ENCODE results near the gene TCF25.
"Not testable (repeated sequence)": the region's sequence is repeated elsewhere in the genome, so short reads cannot be mapped to it uniquely, and the experiment has no call there.

The TCF25 gene

DNA sequence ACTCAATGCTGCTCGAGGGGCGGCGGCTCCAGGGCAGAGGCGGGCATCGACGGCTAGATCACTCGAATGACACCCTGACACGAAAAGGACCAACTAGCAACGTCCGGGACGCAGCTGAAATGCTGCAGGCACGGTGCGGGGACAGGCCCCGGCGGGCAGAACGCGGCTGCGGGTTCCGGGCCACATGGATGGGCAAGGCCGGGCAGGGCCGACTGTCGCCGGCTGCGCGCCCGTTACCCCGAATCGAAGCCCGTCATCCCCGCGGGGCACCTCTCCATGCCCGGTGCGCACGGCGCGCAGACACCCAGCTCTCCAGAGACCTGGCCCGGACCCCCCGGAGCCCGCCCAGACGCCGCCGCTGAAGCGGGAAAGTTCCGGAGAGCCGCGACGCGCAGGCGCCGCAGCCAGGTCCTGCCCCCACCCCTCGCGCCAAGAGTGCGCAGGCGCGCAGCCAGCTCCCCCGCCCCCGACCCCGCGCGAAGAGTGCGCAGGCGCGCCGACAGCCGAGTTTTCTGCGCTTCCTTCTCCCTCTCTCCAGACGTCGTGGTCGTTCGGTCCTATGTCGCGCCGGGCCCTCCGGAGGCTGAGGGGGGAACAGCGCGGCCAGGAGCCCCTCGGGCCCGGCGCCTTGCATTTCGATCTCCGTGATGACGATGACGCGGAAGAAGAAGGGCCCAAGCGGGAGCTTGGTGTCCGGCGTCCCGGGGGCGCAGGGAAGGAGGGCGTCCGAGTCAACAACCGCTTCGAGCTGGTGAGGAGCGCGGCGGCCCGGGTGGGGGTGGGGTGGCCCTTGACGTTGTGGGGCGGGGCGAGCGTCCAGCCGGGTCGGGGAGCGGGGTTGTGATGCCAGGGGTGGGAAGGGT, at the start of gene TCF25:
TSS of gene TCF25 (plus strand) at position 484 of the 863 bp plus-strand sequence. CDS start at position 560, 76 bp downstream.
- Histone ChIP-seq H3K4me1 (ENCODE audit: low read depth, poor library complexity, severe bottlenecking) (peaks cover 37% of the 10 kb centered on the region), H3K27ac (peak within 1 kb of the TSS; percentile 97), H3K4me3 (IDR thresholded peaks at IDR 0.05; ENCODE audit: insufficient read depth, low read depth, low read length) (peak within 1 kb of the TSS; percentile 47), H3K36me3 (ENCODE audit: insufficient read depth) (peaks cover 16% of the 10 kb centered on the region; the same call in 1 of the 2 replicates), H3K79me2 (ENCODE audit: insufficient read depth, low read depth) (peaks cover 47% of the 10 kb centered on the region), H2AFZ (ENCODE audit: low read depth) (peak within 1 kb of the TSS; percentile 67), H3K9ac (peak within 1 kb of the TSS; percentile 87), H4K20me1 (ENCODE audit: insufficient read depth) (peaks cover 7% of the 10 kb centered on the region; the same call in 1 of the 2 replicates), H3K27me3 (ENCODE audit: insufficient read depth, low read depth) (no peaks in the 10 kb centered on the region), H3K4me2 (peak within 1 kb of the TSS; percentile 97)
- TF ChIP-seq CTCF (conservative IDR thresholded peaks at IDR 0.05; ENCODE audit: low read depth, low read length): no peak

DNA sequence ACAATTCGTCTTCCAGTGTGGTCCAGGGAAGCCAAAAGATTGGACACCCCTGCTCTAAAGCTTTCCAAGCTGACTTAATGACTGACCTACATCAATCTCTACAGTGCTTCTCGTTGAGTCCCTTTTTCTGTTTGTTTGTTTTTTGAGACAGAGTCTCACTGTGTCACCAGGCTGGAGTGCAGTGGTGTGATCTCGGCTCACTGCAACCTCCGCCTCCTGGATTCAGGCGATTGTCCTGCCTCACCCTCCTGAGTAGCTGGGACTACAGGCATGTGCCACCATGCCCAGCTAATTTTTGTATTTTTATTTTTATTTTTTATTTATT, 49.6 kb upstream of the TCF25 start:
- not testable (repeated sequence) for H3K27me3 ChIP-seq (ENCODE audit: insufficient read depth, low read depth); H4K20me1 ChIP-seq (ENCODE audit: insufficient read depth); H3K9ac ChIP-seq; H3K4me2 ChIP-seq; H2AFZ ChIP-seq (ENCODE audit: low read depth); H3K79me2 ChIP-seq (ENCODE audit: insufficient read depth, low read depth); H3K4me3 ChIP-seq (IDR thresholded peaks at IDR 0.05; ENCODE audit: insufficient read depth, low read depth, low read length); H3K36me3 ChIP-seq (ENCODE audit: insufficient read depth); H3K27ac ChIP-seq
- peaks cover 25% of the 10 kb centered on the region for H3K4me1 ChIP-seq (ENCODE audit: low read depth, poor library complexity, severe bottlenecking)

DNA sequence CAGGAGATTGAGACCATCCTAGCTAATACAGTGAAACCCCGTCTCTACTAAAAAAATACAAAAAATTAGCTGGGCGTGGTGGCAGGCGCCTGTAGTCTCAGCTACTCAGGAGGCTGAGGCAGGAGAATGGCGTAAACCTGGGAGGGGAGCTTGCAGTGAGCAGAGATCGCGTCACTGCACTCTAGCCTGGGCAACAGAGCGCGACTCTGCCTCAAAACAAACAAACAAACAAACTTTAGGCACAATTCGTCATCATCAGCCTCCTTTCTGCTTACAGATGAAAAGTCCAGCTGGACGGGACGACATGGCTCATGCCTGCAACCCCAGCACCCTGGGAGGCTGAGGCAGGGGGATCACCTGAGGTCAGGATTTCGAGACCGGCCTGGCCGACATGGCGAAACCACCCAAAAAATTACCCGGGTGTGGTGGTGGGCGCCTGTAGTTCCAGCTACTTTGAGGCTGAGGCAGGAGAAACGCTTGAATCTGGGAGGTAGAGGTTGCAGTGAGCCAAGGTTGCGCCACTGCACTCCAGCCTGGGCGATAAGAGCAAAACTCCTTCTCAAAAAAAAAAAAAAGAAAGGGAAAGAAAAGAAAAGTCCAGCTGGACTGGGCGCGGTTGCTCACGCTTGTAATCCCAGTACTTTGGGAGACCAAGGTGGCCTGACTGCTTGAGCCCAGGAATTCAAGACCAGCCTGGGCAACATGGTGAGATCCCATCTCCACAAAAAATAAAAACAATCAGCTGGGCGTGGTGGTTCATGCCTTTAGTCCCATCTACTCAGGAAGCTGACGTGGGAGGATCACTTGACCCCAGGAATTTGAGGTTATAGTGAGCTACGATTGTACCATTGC, 46.6 kb upstream of the TCF25 start:
- Histone ChIP-seq H4K20me1 (ENCODE audit: insufficient read depth) (no peaks in the 10 kb centered on the region), H2AFZ (ENCODE audit: low read depth) (no peak overlapping the region), H3K4me3 (IDR thresholded peaks at IDR 0.05; ENCODE audit: insufficient read depth, low read depth, low read length) (no peak overlapping the region), H3K27me3 (ENCODE audit: insufficient read depth, low read depth) (peaks cover 3% of the 10 kb centered on the region; the same call in 1 of the 2 replicates), H3K4me2 (peak overlapping the region; percentile 93; the same call in 1 of the 2 replicates), H3K27ac (no peak overlapping the region), H3K36me3 (ENCODE audit: insufficient read depth) (no peaks in the 10 kb centered on the region), H3K79me2 (ENCODE audit: insufficient read depth, low read depth) (no peaks in the 10 kb centered on the region), H3K4me1 (ENCODE audit: low read depth, poor library complexity, severe bottlenecking) (peaks cover 25% of the 10 kb centered on the region), H3K9ac (no peak overlapping the region)
- TF ChIP-seq CTCF (conservative IDR thresholded peaks at IDR 0.05; ENCODE audit: low read depth, low read length): no peak

GRCh38 chr16:89827383-89828198, 45.8 kb upstream of the TCF25 start:
- Histone ChIP-seq H3K4me2 (peak overlapping the region; percentile 93), H2AFZ (ENCODE audit: low read depth) (peak overlapping the region; percentile 78), H3K27ac (no peak overlapping the region), H3K4me3 (IDR thresholded peaks at IDR 0.05; ENCODE audit: insufficient read depth, low read depth, low read length) (no peak overlapping the region), H3K4me1 (ENCODE audit: low read depth, poor library complexity, severe bottlenecking) (peaks cover 17% of the 10 kb centered on the region), H3K79me2 (ENCODE audit: insufficient read depth, low read depth) (no peaks in the 10 kb centered on the region), H3K36me3 (ENCODE audit: insufficient read depth) (no peaks in the 10 kb centered on the region), H3K27me3 (ENCODE audit: insufficient read depth, low read depth) (peaks cover 10% of the 10 kb centered on the region; the same call in 1 of the 2 replicates), H4K20me1 (ENCODE audit: insufficient read depth) (no peaks in the 10 kb centered on the region), H3K9ac (no peak overlapping the region; the same call in 1 of the 2 replicates)
- no peak for TF ChIP-seq CTCF (conservative IDR thresholded peaks at IDR 0.05; ENCODE audit: low read depth, low read length)
